Neural progenitor cell (in vitro differentiated cells): ENCODE results near the gene JCAD. TPM values are rescaled to one million over a fixed set of nuclear protein-coding genes. Genes with fewer than 3 reads are reported as not detected.

ENCODE experiments used
- DNase-seq: peaks from one replicate; pipeline ENCODE4 v3.0.0-alpha.2; 2016; ENCODE audit warnings: low spot score
- H2AFZ ChIP-seq: fragments of 200-600 bp; sonication (generic); replicated peaks from 2 replicates; pipeline ENCODE4 v1.6.1; 2016; ENCODE audit warnings: antibody characterized with exemption
- H3F3A ChIP-seq: fragments of 200-600 bp; sonication (generic); 2 replicates; pipeline ENCODE4 v1.6.1; 2016; ENCODE audit warnings: antibody characterized with exemption, low read depth
- H3K27ac ChIP-seq: fragments of 200-600 bp; sonication (generic); 2 replicates; pipeline ENCODE4 v1.5.1; 2016; ENCODE audit warnings: mild to moderate bottlenecking
- H3K27me3 ChIP-seq: fragments of 200-600 bp; sonication (generic); 2 replicates; pipeline ENCODE4 v1.6.1; 2016; ENCODE audit warnings: mild to moderate bottlenecking, moderate library complexity
- H3K36me3 ChIP-seq: fragments of 200-600 bp; sonication (generic); 2 replicates; pipeline ENCODE4 v1.5.1; 2016
- H3K4me1 ChIP-seq: fragments of 200-600 bp; sonication (generic); 2 replicates; pipeline ENCODE4 v1.6.1; 2016; ENCODE audit warnings: mixed run types
- H3K4me2 ChIP-seq: fragments of 200-600 bp; sonication (generic); 2 replicates; pipeline ENCODE4 v1.6.1; 2016
- H3K4me3 ChIP-seq: fragments of 200-600 bp; sonication (generic); 2 replicates; pipeline ENCODE4 v1.5.1; 2016
- H3K79me2 ChIP-seq: fragments of 200-600 bp; sonication (generic); 2 replicates; pipeline ENCODE4 v1.6.1; 2016; ENCODE audit warnings: low read depth
- H3K9ac ChIP-seq: fragments of 200-600 bp; sonication (generic); 2 replicates; pipeline ENCODE4 v1.6.1; 2016
- H3K9me3 ChIP-seq: fragments of 200-600 bp; sonication (generic); 2 replicates; pipeline ENCODE4 v1.5.1; 2016; ENCODE audit warnings: low read depth
- H4K20me1 ChIP-seq: fragments of 200-600 bp; sonication (generic); 2 replicates; pipeline ENCODE4 v1.6.1; 2016; ENCODE audit warnings: low read depth
- H3K27ac Mint-ChIP-seq: 3 replicates; pipeline ENCODE4 v1.8.0; 2021; ENCODE audit warnings: mixed read lengths
- H3K27me3 Mint-ChIP-seq: 2 replicates; pipeline ENCODE4 v1.8.0; 2022; ENCODE audit warnings: low read depth, mild to moderate bottlenecking, inconsistent platforms, moderate library complexity, mixed read lengths; ENCODE audit not compliant: insufficient read depth
- H3K36me3 Mint-ChIP-seq: 3 replicates; pipeline ENCODE4 v1.8.0; 2021; ENCODE audit warnings: mixed read lengths
- H3K4me1 Mint-ChIP-seq: 3 replicates; pipeline ENCODE4 v1.8.0; 2021; ENCODE audit warnings: mixed read lengths
- H3K4me3 Mint-ChIP-seq: 3 replicates; pipeline ENCODE4 v1.8.0; 2021; ENCODE audit warnings: mild to moderate bottlenecking, moderate library complexity, mixed read lengths
- H3K9me3 Mint-ChIP-seq: 3 replicates; pipeline ENCODE4 v1.8.0; 2020; ENCODE audit warnings: mixed read lengths
- EZH2 ChIP-seq: fragments of 200-600 bp; sonication (generic); IDR thresholded peaks from 2 replicates; pipeline ENCODE4 v1.6.1; 2017; ENCODE audit warnings: antibody characterized with exemption, mild to moderate bottlenecking, moderate library complexity
- EZH2phosphoT487 ChIP-seq: fragments of 200-600 bp; sonication (generic); IDR thresholded peaks from 2 replicates; pipeline ENCODE4 v1.6.1; 2017; ENCODE audit warnings: antibody characterized with exemption
- total RNA-seq: library from RNA; depleted of rRNA; stranded (reverse); fragments of >200 nt; gene quantifications from 2 replicates; pipeline ENCODE4 v1.2.3, GENCODE V29; 2015; ENCODE audit warnings: low replicate concordance
- TF ChIP-seq, protein P1 (sequence below): fragments of 200-600 bp; sonication (generic); IDR thresholded peaks from 2 replicates; pipeline ENCODE4 v1.5.1; 2017; ENCODE audit warnings: antibody characterized with exemption, mild to moderate bottlenecking

Gene JCAD
- total RNA-seq, 1 donor from 2014 or later = 1.3 TPM

- no peak for TF ChIP-seq EZH2
- TF ChIP-seq, protein P1, sequence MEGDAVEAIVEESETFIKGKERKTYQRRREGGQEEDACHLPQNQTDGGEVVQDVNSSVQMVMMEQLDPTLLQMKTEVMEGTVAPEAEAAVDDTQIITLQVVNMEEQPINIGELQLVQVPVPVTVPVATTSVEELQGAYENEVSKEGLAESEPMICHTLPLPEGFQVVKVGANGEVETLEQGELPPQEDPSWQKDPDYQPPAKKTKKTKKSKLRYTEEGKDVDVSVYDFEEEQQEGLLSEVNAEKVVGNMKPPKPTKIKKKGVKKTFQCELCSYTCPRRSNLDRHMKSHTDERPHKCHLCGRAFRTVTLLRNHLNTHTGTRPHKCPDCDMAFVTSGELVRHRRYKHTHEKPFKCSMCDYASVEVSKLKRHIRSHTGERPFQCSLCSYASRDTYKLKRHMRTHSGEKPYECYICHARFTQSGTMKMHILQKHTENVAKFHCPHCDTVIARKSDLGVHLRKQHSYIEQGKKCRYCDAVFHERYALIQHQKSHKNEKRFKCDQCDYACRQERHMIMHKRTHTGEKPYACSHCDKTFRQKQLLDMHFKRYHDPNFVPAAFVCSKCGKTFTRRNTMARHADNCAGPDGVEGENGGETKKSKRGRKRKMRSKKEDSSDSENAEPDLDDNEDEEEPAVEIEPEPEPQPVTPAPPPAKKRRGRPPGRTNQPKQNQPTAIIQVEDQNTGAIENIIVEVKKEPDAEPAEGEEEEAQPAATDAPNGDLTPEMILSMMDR = no peak
- TF ChIP-seq EZH2phosphoT487 = no peak
- Mint-ChIP-seq H3K4me1 (peaks cover 28% of the 10 kb centered on the region), H3K4me3 (no peak overlapping the region), H3K27me3 (no peaks in the 10 kb centered on the region), H3K27ac (no peak overlapping the region), H3K36me3 (no peaks in the 10 kb centered on the region), H3K9me3 (no peaks in the 10 kb centered on the region)
- DNase-seq = no peak
- no peak overlapping the region for H3K4me2 ChIP-seq
- H4K20me1 ChIP-seq = no peaks in the 10 kb centered on the region
- H3K4me1 ChIP-seq = no peaks in the 10 kb centered on the region
- H3K36me3 ChIP-seq = no peaks in the 10 kb centered on the region
- no peak overlapping the region for H3K27ac ChIP-seq
- H3F3A ChIP-seq = no peaks in the 10 kb centered on the region
- H3K27me3 ChIP-seq = no peaks in the 10 kb centered on the region
- no peaks in the 10 kb centered on the region for H3K79me2 ChIP-seq
- H3K9me3 ChIP-seq = no peaks in the 10 kb centered on the region
- no peak overlapping the region for H2AFZ ChIP-seq
- no peak overlapping the region for H3K4me3 ChIP-seq
- no peak overlapping the region for H3K9ac ChIP-seq
These were observed 20.0 kb upstream of the JCAD start for GRCh38 chr10:30079408-30079807.

DNA sequence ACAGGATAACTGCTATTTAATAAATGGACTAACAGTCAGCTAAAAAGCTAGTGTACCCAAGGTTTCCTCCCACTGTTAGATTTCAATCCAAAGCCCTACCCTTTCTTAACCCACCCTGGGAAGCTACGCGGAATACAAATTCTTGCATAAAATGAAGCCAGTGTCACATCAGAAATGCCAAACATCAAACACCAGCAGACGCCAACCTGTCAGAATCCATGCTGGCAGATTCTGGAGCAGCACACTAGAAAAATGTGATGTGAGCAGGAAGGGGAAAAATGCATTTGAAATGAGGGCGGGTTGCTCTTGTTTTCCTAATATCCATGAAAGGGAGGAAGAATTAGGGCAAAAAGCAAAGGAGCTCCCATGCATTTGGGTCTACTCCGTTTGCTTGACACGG, 16.1 kb upstream of the JCAD start:
- H4K20me1 ChIP-seq = no peaks in the 10 kb centered on the region
- H3F3A ChIP-seq = no peaks in the 10 kb centered on the region
- no peaks in the 10 kb centered on the region for H3K4me1 ChIP-seq
- no peak overlapping the region for H3K27ac Mint-ChIP-seq
- no peaks in the 10 kb centered on the region for H3K27me3 ChIP-seq
- H3K4me3 Mint-ChIP-seq = no peak overlapping the region
- no peak for DNase-seq
- H3K36me3 ChIP-seq = no peaks in the 10 kb centered on the region
- H3K4me1 Mint-ChIP-seq = peaks cover 29% of the 10 kb centered on the region
- no peak overlapping the region for H3K4me3 ChIP-seq
- H3K9me3 ChIP-seq = no peaks in the 10 kb centered on the region
- no peaks in the 10 kb centered on the region for H3K9me3 Mint-ChIP-seq
- TF ChIP-seq EZH2phosphoT487 (no peak), EZH2 (no peak)
- TF ChIP-seq, protein P1 = no peak
- no peak overlapping the region for H3K9ac ChIP-seq
- no peak overlapping the region for H3K27ac ChIP-seq
- no peaks in the 10 kb centered on the region for H3K36me3 Mint-ChIP-seq
- no peaks in the 10 kb centered on the region for H3K27me3 Mint-ChIP-seq
- H2AFZ ChIP-seq = no peak overlapping the region
- no peak overlapping the region for H3K4me2 ChIP-seq
- H3K79me2 ChIP-seq = no peaks in the 10 kb centered on the region

- no peak overlapping the region for H3K27ac Mint-ChIP-seq
- no peak overlapping the region for H3K4me3 Mint-ChIP-seq
- H3K4me1 ChIP-seq = no peaks in the 10 kb centered on the region
- no peak overlapping the region for H3K9ac ChIP-seq
- no peaks in the 10 kb centered on the region for H3K36me3 Mint-ChIP-seq
- H3K27me3 ChIP-seq = no peaks in the 10 kb centered on the region
- H3K4me3 ChIP-seq = no peak overlapping the region
- peaks cover 34% of the 10 kb centered on the region for H3K4me1 Mint-ChIP-seq
- H3K27me3 Mint-ChIP-seq = no peaks in the 10 kb centered on the region
- H3K27ac ChIP-seq = no peak overlapping the region
- no peaks in the 10 kb centered on the region for H4K20me1 ChIP-seq
- H3F3A ChIP-seq = no peaks in the 10 kb centered on the region
- no peaks in the 10 kb centered on the region for H3K9me3 Mint-ChIP-seq
- no peaks in the 10 kb centered on the region for H3K36me3 ChIP-seq
- no peak overlapping the region for H2AFZ ChIP-seq
- DNase-seq = no peak
- H3K4me2 ChIP-seq = no peak overlapping the region
- no peaks in the 10 kb centered on the region for H3K79me2 ChIP-seq
- TF ChIP-seq EZH2 (no peak), EZH2phosphoT487 (no peak)
- TF ChIP-seq, protein P1 = no peak
- no peaks in the 10 kb centered on the region for H3K9me3 ChIP-seq
These were observed 15.5 kb upstream of the JCAD start for GRCh38 chr10:30074933-30075332.

GRCh38 chr10:30074090-30074489, 14.7 kb upstream of the JCAD start:
- no peak overlapping the region for H3K9ac ChIP-seq
- no peaks in the 10 kb centered on the region for H4K20me1 ChIP-seq
- H3K4me3 ChIP-seq = no peak overlapping the region
- Mint-ChIP-seq H3K36me3 (no peaks in the 10 kb centered on the region), H3K4me3 (no peak overlapping the region), H3K27me3 (no peaks in the 10 kb centered on the region), H3K4me1 (peaks cover 38% of the 10 kb centered on the region), H3K9me3 (no peaks in the 10 kb centered on the region), H3K27ac (no peak overlapping the region)
- no peak for TF ChIP-seq EZH2
- TF ChIP-seq, protein P1 = no peak
- no peak for TF ChIP-seq EZH2phosphoT487
- H3K9me3 ChIP-seq = no peaks in the 10 kb centered on the region
- no peaks in the 10 kb centered on the region for H3K36me3 ChIP-seq
- no peak overlapping the region for H2AFZ ChIP-seq
- H3K4me2 ChIP-seq = no peak overlapping the region
- H3K27ac ChIP-seq = no peak overlapping the region
- no peaks in the 10 kb centered on the region for H3K4me1 ChIP-seq
- no peak for DNase-seq
- no peaks in the 10 kb centered on the region for H3K79me2 ChIP-seq
- no peaks in the 10 kb centered on the region for H3K27me3 ChIP-seq
- no peaks in the 10 kb centered on the region for H3F3A ChIP-seq
